Panc1 (cell line): Measurements from ENCODE around the gene TNPO1. TPM values are rescaled to one million over a fixed set of nuclear protein-coding genes. Genes with fewer than 3 reads are reported as not detected.
A peak's percentile ranks its signal among the peaks of the same experiment; 100 is the strongest.

ENCODE experiments used
- ATAC-seq: fragments of 200-7000 bp; cut with Tn5 transposase; 2 replicates; pipeline ENCODE4 v1.9.1; 2020; ENCODE audit warnings: mild to moderate bottlenecking, moderate library complexity
- BruUV-seq: library from RNA; stranded (reverse); fragments of 400-500 nt; replicated peaks from 2 replicates; lab custom pipeline; 2021; lab: Mats Ljungman, UMichigan
- CTCF ChIA-PET: fragments of 300-600 bp; sonication (Branson Sonifier 250); formaldehyde crosslinking; loops from one replicate; lab custom pipeline; 2022; ENCODE audit warnings: antibody characterized with exemption; lab: Charles Lee
- POLR2A ChIA-PET: fragments of 300-600 bp; sonication (Branson Sonifier 250); formaldehyde crosslinking; loops from one replicate; lab custom pipeline; 2022; ENCODE audit warnings: antibody characterized with exemption; lab: Charles Lee
- DNase-seq: peaks from one replicate; pipeline ENCODE4 v3.0.0-alpha.2; 2010; ENCODE audit warnings: low read depth, low spot score
- H3K27ac ChIP-seq: 2 replicates; pipeline ENCODE4 v1.5.1; 2011; ENCODE audit warnings: mild to moderate bottlenecking, low read length, inconsistent platforms
- H3K27me3 ChIP-seq: fragments of 200-500 bp; sonication (Bioruptor generic); 2 replicates; pipeline ENCODE4 v1.6.0; 2014; ENCODE audit warnings: low read length, inconsistent platforms; ENCODE audit not compliant: control insufficient read depth, insufficient read depth
- H3K36me3 ChIP-seq: fragments of 200-500 bp; sonication (Bioruptor generic); 2 replicates; pipeline ENCODE4 v1.5.1; 2014; ENCODE audit warnings: inconsistent platforms, mild to moderate bottlenecking, low read length, moderate library complexity; ENCODE audit not compliant: control insufficient read depth, insufficient read depth
- H3K4me1 ChIP-seq: 2 replicates; pipeline ENCODE4 v1.5.1; 2011; ENCODE audit warnings: inconsistent platforms, mild to moderate bottlenecking, low read length, moderate library complexity; ENCODE audit not compliant: control insufficient read depth, insufficient read depth
- H3K4me3 ChIP-seq, 2 experiments: 2 replicates each; pipeline ENCODE4 v1.5.1; 2011 to 2012; ENCODE audit warnings: low read depth in 2 of 2, low read length in 2 of 2, mild to moderate bottlenecking in 2 of 2, inconsistent platforms in 1 of 2, moderate library complexity in 1 of 2
- H3K9me3 ChIP-seq: fragments of 200-500 bp; sonication (Bioruptor generic); 2 replicates; pipeline ENCODE4 v1.5.1; 2014; ENCODE audit warnings: low read depth, mild to moderate bottlenecking, inconsistent platforms, low read length, moderate library complexity; ENCODE audit not compliant: control insufficient read depth, insufficient read depth
- POLR2AphosphoS5 ChIP-seq: IDR thresholded peaks from 2 replicates; pipeline ENCODE4 v1.6.1; 2012; ENCODE audit warnings: mild to moderate bottlenecking, low read depth, low read length, moderate library complexity
- SIN3A ChIP-seq: IDR thresholded peaks from 2 replicates; pipeline ENCODE4 v1.6.1; 2012; ENCODE audit warnings: low read depth, mild to moderate bottlenecking, low read length, moderate library complexity, borderline replicate concordance; ENCODE audit not compliant: insufficient read depth
- TCF7L2 ChIP-seq: IDR thresholded peaks from 2 replicates; pipeline ENCODE4 v1.6.1; 2011; ENCODE audit warnings: mild to moderate bottlenecking, low read depth, low read length, inconsistent platforms
- in situ Hi-C: cut with HindIII; loops from 2 replicates; pipeline ENCODE4 v1.10.0; 2016; ENCODE audit warnings: low sequenced_read_pairs, low pct_unique_long_range_greater_than_20kb
- intact Hi-C: fragments of 100-400 bp; cut with micrococcal nuclease; formaldehyde crosslinking; loops from one replicate; pipeline ENCODE4 v1.10.0; 2022; ENCODE audit not compliant: unreplicated experiment
- total RNA-seq: library from RNA; stranded (reverse); gene quantifications from one replicate; pipeline ENCODE4 v1.2.1, GENCODE V29; 2021; ENCODE audit not compliant: unreplicated experiment
- TF ChIP-seq, protein P1 (sequence below), 2 experiments: IDR thresholded peaks; 2 replicates each; pipeline ENCODE4 v1.6.1; 2011 to 2012; ENCODE audit warnings: low read depth in 2 of 2, control low read depth in 1 of 2, low read length in 1 of 2, mild to moderate bottlenecking in 1 of 2, moderate library complexity in 1 of 2; ENCODE audit not compliant: insufficient read depth in 1 of 2
- TF ChIP-seq, protein P2 (sequence below): fragments of 450-650 bp; IDR thresholded peaks from 2 replicates; pipeline ENCODE4 v1.5.1; 2017; ENCODE audit warnings: mild to moderate bottlenecking

TNPO1 gene
- total RNA-seq, 1 experiment from 2014 or later: 169 TPM

DNA sequence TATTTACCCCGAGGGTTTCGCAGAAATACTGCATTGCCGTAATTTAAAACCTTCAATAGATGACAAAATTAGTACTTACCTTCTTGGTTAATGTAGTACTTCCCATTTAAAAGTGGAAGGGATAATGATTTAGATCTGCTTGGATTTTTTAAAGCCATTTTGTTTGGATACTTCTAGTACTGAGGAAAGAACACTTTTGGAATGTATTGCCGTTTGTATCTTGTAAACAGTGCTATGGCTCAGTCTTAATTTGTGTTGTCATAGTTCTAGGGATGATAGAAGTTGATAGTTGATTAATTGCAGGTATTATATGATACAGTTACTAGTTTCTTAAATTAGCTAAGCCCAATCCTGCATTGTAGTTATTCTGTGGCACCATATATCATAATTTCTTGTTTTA is 33.1 kb downstream of the TNPO1 start:
- ATAC-seq: no peak
- in situ Hi-C loops: no loop called here
- BruUV-seq: no TSS peak
- H3K4me1 ChIP-seq: peaks cover 50% of the 10 kb centered on the region
- CTCF ChIA-PET: no interaction called here
- TF ChIP-seq, protein P1, sequence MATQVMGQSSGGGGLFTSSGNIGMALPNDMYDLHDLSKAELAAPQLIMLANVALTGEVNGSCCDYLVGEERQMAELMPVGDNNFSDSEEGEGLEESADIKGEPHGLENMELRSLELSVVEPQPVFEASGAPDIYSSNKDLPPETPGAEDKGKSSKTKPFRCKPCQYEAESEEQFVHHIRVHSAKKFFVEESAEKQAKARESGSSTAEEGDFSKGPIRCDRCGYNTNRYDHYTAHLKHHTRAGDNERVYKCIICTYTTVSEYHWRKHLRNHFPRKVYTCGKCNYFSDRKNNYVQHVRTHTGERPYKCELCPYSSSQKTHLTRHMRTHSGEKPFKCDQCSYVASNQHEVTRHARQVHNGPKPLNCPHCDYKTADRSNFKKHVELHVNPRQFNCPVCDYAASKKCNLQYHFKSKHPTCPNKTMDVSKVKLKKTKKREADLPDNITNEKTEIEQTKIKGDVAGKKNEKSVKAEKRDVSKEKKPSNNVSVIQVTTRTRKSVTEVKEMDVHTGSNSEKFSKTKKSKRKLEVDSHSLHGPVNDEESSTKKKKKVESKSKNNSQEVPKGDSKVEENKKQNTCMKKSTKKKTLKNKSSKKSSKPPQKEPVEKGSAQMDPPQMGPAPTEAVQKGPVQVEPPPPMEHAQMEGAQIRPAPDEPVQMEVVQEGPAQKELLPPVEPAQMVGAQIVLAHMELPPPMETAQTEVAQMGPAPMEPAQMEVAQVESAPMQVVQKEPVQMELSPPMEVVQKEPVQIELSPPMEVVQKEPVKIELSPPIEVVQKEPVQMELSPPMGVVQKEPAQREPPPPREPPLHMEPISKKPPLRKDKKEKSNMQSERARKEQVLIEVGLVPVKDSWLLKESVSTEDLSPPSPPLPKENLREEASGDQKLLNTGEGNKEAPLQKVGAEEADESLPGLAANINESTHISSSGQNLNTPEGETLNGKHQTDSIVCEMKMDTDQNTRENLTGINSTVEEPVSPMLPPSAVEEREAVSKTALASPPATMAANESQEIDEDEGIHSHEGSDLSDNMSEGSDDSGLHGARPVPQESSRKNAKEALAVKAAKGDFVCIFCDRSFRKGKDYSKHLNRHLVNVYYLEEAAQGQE (IDR thresholded peaks at IDR 0.05; ENCODE audit: insufficient read depth in 1 of 2, low read depth in 2 of 2, low read length in 1 of 2): no peak
- no peak for TF ChIP-seq POLR2AphosphoS5
- TF ChIP-seq, protein P2, sequence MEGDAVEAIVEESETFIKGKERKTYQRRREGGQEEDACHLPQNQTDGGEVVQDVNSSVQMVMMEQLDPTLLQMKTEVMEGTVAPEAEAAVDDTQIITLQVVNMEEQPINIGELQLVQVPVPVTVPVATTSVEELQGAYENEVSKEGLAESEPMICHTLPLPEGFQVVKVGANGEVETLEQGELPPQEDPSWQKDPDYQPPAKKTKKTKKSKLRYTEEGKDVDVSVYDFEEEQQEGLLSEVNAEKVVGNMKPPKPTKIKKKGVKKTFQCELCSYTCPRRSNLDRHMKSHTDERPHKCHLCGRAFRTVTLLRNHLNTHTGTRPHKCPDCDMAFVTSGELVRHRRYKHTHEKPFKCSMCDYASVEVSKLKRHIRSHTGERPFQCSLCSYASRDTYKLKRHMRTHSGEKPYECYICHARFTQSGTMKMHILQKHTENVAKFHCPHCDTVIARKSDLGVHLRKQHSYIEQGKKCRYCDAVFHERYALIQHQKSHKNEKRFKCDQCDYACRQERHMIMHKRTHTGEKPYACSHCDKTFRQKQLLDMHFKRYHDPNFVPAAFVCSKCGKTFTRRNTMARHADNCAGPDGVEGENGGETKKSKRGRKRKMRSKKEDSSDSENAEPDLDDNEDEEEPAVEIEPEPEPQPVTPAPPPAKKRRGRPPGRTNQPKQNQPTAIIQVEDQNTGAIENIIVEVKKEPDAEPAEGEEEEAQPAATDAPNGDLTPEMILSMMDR: no peak
- intact Hi-C loops: no loop called here
- H3K9me3 ChIP-seq: no peaks in the 10 kb centered on the region
- peaks cover 42% of the 10 kb centered on the region for H3K36me3 ChIP-seq
- peak overlapping the region; percentile 94 for H3K27ac ChIP-seq
- peak overlapping the region; percentile 75 to 84 for H3K4me3 ChIP-seq
- H3K27me3 ChIP-seq: no peaks in the 10 kb centered on the region
- no peak for DNase-seq
- POLR2A ChIA-PET: interaction anchor here (0.6 to 1.1 kb wide), 4 partner anchors 8 to 416 kb away, joined by 3 to 7 read pairs (median 4); no protein-coding TSS in a partner anchor

DNA sequence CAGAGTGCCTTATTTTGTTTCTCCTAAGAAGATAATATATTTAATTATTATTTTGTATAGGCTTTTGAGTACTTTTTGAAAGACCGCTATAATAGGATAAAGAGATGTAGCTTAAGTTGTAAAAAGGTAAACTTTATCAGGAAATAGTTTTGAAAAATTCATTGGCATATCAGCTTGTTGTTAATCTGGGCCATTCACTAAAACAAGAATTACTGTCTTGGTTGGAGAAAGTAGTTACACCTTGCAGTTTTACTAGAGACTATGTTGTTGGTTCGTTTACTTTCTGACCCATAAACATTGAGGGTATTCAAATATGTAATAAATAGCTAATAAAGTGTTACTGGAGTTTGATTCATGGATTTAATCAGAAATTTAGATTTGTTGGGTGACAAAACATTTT is 33.7 kb downstream of the TNPO1 start:
- ChIA-PET POLR2A (interaction anchor here (0.6 to 1.1 kb wide), 2 partner anchors 8 to 32 kb away, joined by 3 to 5 read pairs; no protein-coding TSS in a partner anchor), CTCF (no interaction called here)
- DNase-seq (no peak), ATAC-seq (no peak)
- Histone ChIP-seq H3K4me3 (peak overlapping the region; percentile 75 to 84), H3K27me3 (no peaks in the 10 kb centered on the region), H3K4me1 (peaks cover 46% of the 10 kb centered on the region), H3K27ac (peak overlapping the region; percentile 69), H3K9me3 (no peaks in the 10 kb centered on the region), H3K36me3 (peaks cover 48% of the 10 kb centered on the region)
- intact Hi-C loops (no loop called here), in situ Hi-C loops (no loop called here)
- TF ChIP-seq TCF7L2 (no peak), SIN3A (no peak), POLR2AphosphoS5 (no peak)
- TF ChIP-seq, protein P1 (IDR thresholded peaks at IDR 0.05; ENCODE audit: insufficient read depth in 1 of 2, low read depth in 2 of 2, low read length in 1 of 2): no peak
- TF ChIP-seq, protein P2: no peak
- BruUV-seq: TSS peak; percentile 59
